Stimulated activated CD4-positive, alpha-beta T cell treated with anti-CD3 and anti-CD28 coated beads, TNF-alpha, amount 100 ng/mL, for 4 hours (primary cell): ENCODE results near the gene CDC42BPA.

ENCODE experiments used
- DNase-seq, 3 experiments: peaks; one replicate each; pipeline ENCODE4 v3.0.0-alpha.2; 2020; ENCODE audit warnings: low read depth in 3 of 3

Gene CDC42BPA

DNA sequence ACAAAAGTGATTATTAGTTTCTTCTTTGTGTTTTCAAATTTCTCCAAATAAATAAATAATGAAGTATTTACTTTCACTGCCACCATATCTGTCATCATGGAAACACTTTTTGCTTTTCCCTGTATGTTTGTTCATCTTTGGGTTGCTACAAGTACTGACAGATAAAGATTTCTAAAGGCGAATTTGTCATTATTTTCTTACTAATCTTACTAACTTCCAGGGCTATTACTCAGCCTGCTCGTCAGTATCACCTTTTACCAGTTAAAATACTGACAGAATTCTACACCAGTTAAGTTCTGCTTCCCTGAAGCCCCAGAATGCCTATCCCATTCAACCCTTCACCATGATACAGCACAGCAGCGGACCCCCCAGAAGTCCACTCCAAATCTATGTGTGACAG lies 106.1 kb downstream of the CDC42BPA start:
- no peak for DNase-seq

DNA sequence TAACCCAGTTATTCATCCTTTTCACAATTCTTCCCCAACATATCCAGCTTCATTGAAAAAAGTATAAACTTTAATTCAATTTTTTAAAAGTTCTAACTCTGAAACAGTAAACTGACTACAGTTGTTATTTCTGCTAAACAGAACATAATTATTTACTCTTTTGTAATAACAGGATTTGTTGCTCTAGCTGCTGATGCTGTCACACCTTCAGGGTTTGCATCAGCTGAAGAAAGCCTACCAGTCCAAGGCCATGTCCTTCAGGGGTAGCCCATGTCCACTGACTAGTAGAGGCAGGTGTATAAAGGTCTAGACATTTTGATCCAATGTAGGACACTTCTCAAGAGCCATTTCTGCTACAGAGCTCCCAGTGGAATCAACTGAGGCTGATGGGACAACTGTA lies 107.7 kb downstream of the CDC42BPA start:
- no peak for DNase-seq

DNA sequence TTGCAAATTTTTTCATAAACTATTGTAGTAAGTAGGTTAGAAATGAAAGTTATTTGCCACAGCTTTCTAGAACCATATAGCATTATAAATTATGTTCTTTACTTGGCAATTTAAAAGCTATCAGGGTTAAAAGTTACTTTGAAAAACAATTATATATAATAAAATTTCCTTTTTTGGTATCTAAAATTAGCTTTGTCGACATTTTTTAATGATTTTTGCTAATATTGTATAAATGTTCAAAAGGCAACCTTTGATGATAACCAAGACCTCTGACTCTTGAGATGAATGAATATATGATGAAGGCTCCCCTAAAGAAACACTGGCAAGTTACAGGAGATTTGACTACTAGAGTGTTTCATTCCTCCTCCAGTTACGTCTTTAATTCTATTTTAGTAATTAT lies 121.2 kb downstream of the CDC42BPA start:
- no peak for DNase-seq

GRCh38 chr1:227192163-227192562 lies 126.1 kb downstream of the CDC42BPA start:
- no peak for DNase-seq

- DNase-seq = no peak
Observed at GRCh38 chr1:227191607-227192006, 126.7 kb downstream of the CDC42BPA start.

- DNase-seq = no peak
Observed at GRCh38 chr1:227190321-227190720, 128.0 kb downstream of the CDC42BPA start.

DNA sequence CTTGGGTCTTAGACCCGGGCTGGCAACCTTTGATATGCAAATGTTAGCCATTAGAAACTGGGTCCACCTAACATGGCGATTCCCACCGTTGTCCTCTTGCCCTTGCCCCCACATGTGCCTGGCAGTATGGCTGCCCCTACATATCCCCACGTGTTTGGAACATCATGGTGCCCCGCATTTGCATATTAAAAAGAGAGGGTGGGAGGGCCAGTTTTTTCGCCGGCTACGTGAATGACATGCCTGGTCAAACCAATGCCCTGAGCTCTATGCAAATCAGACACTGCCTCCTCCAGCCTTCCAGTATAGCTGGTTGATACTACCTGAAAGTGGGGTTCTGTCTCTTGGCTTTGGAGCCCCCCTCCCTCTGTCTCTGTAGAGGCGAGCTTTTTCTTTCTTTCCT lies 133.0 kb downstream of the CDC42BPA start:
- no peak for DNase-seq

GRCh38 chr1:227182012-227182411 lies 136.3 kb downstream of the CDC42BPA start:
- no peak for DNase-seq

- DNase-seq = no peak
Observed at GRCh38 chr1:227175611-227176010, 142.7 kb downstream of the CDC42BPA start.

GRCh38 chr1:227174164-227174563 lies 144.1 kb downstream of the CDC42BPA start:
- DNase-seq = no peak

- DNase-seq = no peak
Observed at GRCh38 chr1:227170361-227171166, 147.7 kb downstream of the CDC42BPA start.

- no peak for DNase-seq
Observed at GRCh38 chr1:227169343-227169742, 148.9 kb downstream of the CDC42BPA start.

GRCh38 chr1:227167276-227168101 lies 150.8 kb downstream of the CDC42BPA start:
- DNase-seq = no peak

DNA sequence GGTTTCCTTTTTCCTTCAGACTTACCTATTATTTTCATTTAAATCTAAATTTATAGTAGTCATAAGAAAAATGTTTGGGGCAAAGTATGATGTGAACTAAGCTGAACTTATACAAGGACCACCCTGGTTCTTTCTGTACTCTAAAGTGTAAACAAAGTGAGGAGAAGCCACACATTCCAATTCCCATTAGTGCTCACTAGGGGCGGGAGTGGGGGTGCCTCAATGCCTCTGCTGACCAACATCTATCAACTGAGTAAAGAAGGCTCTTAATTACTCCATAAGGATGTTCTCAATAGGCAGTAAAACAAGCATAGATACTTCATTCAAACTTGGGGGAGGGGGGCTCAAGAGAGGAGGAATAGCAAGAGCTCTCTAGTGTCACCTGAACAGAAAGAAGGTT lies 151.7 kb downstream of the CDC42BPA start:
- DNase-seq = no peak

DNA sequence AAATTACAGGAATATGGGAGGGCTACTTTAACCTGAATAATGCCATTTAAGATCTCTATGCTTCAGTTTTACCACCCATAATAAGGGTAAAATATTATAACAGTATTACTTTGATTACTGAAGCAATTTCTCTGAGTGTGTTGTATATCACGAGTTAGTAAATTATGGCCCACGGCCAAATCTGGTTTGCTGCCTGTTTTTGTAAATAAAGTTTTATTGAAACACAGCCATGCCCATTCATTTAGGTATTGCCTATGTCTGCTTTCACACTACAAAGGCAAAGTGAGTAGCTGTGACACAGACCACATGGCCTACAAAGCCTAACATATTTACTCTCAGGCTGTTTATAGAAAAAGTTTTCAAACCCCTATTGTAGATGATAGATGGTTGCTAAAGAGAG lies 156.8 kb downstream of the CDC42BPA start:
- DNase-seq = no peak

- no peak for DNase-seq
Observed at GRCh38 chr1:227156520-227156919, 161.8 kb downstream of the CDC42BPA start.

DNA sequence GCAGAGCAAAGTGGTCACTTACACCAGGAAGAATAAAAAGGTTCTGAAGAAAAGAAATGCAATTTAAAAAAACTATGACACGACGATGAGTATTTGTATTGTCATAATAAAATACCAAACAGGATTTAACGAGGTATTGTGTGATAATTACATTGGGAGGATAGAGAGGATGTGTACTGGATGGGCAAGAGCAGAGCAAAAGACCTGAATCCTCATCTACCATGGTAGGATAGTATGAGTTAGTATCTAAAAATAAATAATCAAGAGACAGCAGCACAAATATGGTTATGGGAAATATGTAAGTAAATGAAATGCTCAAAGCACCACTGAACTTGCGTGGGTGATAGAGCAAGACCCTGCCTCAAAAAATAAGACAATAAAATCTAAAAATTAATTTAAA lies 162.6 kb downstream of the CDC42BPA start:
- DNase-seq = no peak

GRCh38 chr1:227155004-227155403 lies 163.3 kb downstream of the CDC42BPA start:
- DNase-seq = no peak

- no peak for DNase-seq
Observed at GRCh38 chr1:227152525-227152924, 165.8 kb downstream of the CDC42BPA start.

- no peak for DNase-seq
Observed at GRCh38 chr1:227140376-227140775, 177.9 kb downstream of the CDC42BPA start.

- no peak for DNase-seq
Observed at GRCh38 chr1:227136210-227136820, 182.0 kb downstream of the CDC42BPA start.

DNA sequence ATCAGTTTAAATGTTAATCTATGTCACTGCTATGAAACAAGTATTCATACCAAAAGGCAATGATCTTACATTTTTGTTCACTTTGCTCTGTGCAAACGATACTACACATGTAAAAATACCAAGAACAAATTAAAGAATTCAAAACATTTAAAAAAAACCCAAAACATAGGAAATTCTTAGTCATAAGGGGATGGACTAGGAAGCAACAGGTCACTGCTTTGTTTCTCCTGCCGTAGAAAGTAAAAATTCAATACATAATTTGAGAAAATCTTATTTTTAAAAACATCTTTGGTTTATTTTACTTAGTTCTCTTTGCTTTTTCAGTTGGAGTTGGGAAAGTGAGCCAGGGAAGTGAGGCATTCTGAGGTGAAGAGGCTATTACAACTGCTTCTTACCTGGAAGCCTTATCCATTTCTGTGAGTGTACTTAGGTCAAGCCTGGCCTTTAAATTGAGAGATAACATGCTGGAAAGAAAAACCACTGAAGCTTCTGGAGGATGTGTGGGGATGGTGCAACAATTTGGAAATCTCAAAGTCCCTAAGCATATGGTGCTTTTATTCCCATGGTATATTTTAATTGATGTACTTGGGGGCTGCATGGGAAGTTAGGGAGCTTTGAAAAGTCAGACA lies 183.5 kb downstream of the CDC42BPA start:
- DNase-seq = no peak
